Measurements from ENCODE around the gene TNNI3. TPM values are rescaled to one million over a fixed set of nuclear protein-coding genes. Genes with fewer than 3 reads are reported as not detected.

Gene TNNI3
- total RNA-seq, 4 donors from 2014 or later: not detected

- DNase-seq (ENCODE audit: extremely low spot score): no peak
- Histone ChIP-seq H3K4me3 (no peak overlapping the region), H3K4me1 (no peaks in the 10 kb centered on the region), H3K27me3 (peaks cover 0 to 66% (median 0%) of the 10 kb centered on the region in 4 donors), H3K9me3 (no peaks in the 10 kb centered on the region), H3K27ac (replicated peaks in 1 of 4) (no peak overlapping the region), H3K36me3 (no peaks in the 10 kb centered on the region)
- WGBS: 53% methylated on average over 4 of the region's 4 CpGs
- intact Hi-C loops (cut with DNase I): no loop called here
- no peak for TF ChIP-seq POLR2A (IDR thresholded peaks at IDR 0.05; ENCODE audit: low read depth)
- no peak for TF ChIP-seq POLR2AphosphoS5 (IDR thresholded peaks at IDR 0.05)
- TF ChIP-seq CTCF (IDR thresholded peaks at IDR 0.05): no peak
- no peak for TF ChIP-seq EP300 (IDR thresholded peaks at IDR 0.05)
Measured at GRCh38 chr19:55197528-55197927, 40.0 kb upstream of the TNNI3 start.

DNA sequence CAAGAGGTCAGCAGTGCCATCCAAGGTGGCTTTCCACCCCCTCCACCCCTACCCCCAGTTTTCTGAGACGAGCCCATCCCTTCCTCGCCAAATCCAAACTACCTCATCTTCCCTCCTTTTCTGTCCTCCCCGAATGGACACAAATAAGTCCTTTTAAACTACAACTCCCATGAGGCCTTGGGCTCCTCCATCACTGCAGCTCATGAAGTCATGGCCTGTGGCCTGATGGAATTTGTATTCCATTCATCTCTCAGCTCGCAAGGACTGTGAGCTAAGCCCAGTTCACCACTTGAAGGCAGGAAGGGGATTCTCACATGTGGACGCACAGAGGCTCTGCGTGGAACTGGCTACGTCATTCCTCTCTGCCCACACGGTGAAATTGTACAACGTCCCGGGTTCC is 39.3 kb upstream of the TNNI3 start:
- Histone ChIP-seq H3K36me3 (no peaks in the 10 kb centered on the region), H3K27ac (replicated peaks in 1 of 4) (no peak overlapping the region), H3K27me3 (peaks cover 0 to 72% (median 0%) of the 10 kb centered on the region in 4 donors), H3K9me3 (no peaks in the 10 kb centered on the region), H3K4me3 (no peak overlapping the region), H3K4me1 (no peaks in the 10 kb centered on the region)
- intact Hi-C loops (cut with DNase I): no loop called here
- no peak for DNase-seq (ENCODE audit: extremely low spot score)
- TF ChIP-seq CTCF (IDR thresholded peaks at IDR 0.05) (no peak), EP300 (IDR thresholded peaks at IDR 0.05) (no peak), POLR2AphosphoS5 (IDR thresholded peaks at IDR 0.05) (no peak)
- WGBS: 84% methylated on average over 10 of the region's 10 CpGs

- Histone ChIP-seq H3K4me3 (no peak overlapping the region), H3K4me1 (no peaks in the 10 kb centered on the region), H3K27ac (replicated peaks in 1 of 4) (no peak overlapping the region), H3K36me3 (no peaks in the 10 kb centered on the region), H3K9me3 (no peaks in the 10 kb centered on the region), H3K27me3 (peaks cover 0 to 56% (median 0%) of the 10 kb centered on the region in 4 donors)
- WGBS: 81% methylated on average over 12 of the region's 12 CpGs
- intact Hi-C loops (cut with DNase I): no loop called here
- TF ChIP-seq CTCF (IDR thresholded peaks at IDR 0.05): no peak
- no peak for TF ChIP-seq POLR2A (IDR thresholded peaks at IDR 0.05; ENCODE audit: low read depth)
- DNase-seq (ENCODE audit: extremely low spot score): no peak
Measured at GRCh38 chr19:55193481-55193880, 35.9 kb upstream of the TNNI3 start.

DNA sequence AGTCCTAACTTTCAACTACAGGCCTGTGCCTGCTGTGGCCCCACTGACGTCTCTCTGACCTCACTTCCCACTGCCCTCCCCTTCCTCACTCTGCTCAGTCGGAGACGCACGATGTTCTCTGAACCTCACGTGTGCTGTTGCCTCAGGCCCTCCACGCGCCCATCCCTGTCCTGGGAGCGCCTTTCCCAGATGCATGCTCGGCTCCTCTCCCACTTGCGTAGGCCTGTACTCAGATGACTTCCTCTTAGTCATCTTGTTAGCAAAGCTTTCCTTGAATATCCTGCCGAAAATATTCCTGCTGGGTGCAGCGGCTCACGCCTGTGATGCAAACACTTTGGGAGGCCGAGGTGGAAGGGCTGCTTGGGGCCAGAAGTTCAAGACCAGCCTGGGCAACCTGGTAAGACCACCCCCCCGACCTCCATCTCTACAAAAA is 31.9 kb upstream of the TNNI3 start:
- no peaks in the 10 kb centered on the region for H3K4me1 ChIP-seq
- H3K9me3 ChIP-seq: no peaks in the 10 kb centered on the region
- 63% methylated on average over 15 of the region's 15 CpGs for WGBS
- no peak overlapping the region for H3K4me3 ChIP-seq
- TF ChIP-seq CTCF (IDR thresholded peaks at IDR 0.05) (no peak), EP300 (IDR thresholded peaks at IDR 0.05) (no peak), POLR2AphosphoS5 (IDR thresholded peaks at IDR 0.05) (no peak), POLR2A (IDR thresholded peaks at IDR 0.05; ENCODE audit: low read depth) (no peak)
- H3K27ac ChIP-seq (replicated peaks in 1 of 4): peak overlapping the region in 2 of 4 donors; percentile 11 to 51
- no peaks in the 10 kb centered on the region for H3K36me3 ChIP-seq
- H3K27me3 ChIP-seq: peaks cover 0 to 63% (median 4%) of the 10 kb centered on the region in 4 donors
- intact Hi-C loops (cut with DNase I): no loop called here
- DNase-seq (ENCODE audit: extremely low spot score): no peak

DNA sequence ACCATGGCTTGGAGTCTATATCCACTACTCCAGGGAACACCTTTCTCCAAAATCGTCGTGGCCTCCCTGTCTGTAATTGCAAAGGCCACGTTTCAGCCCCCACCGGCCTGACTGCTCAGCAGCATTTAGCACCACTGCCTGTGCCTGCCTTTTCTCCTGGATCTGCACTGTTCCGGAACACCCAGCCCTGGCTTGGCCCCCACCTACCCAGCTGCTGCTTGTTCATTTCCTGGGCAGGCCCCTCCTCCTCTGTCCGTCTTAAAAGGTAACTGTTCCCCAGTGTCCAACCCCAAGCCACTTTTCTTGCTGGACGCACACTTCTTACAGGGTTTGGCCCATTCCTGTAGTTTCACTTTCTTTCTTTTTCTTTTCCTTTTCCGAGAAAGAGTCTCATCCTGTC is 31.1 kb upstream of the TNNI3 start:
- Histone ChIP-seq H3K27me3 (peaks cover 0 to 59% (median 4%) of the 10 kb centered on the region in 4 donors), H3K9me3 (no peaks in the 10 kb centered on the region), H3K36me3 (no peaks in the 10 kb centered on the region), H3K4me3 (no peak overlapping the region), H3K4me1 (no peaks in the 10 kb centered on the region), H3K27ac (replicated peaks in 1 of 4) (peak overlapping the region in 2 of 4 donors; percentile 11 to 51)
- WGBS: 59% methylated on average over 8 of the region's 8 CpGs
- no peak for DNase-seq (ENCODE audit: extremely low spot score)
- TF ChIP-seq CTCF (IDR thresholded peaks at IDR 0.05): no peak
- no peak for TF ChIP-seq POLR2AphosphoS5 (IDR thresholded peaks at IDR 0.05)
- no peak for TF ChIP-seq EP300 (IDR thresholded peaks at IDR 0.05)
- no peak for TF ChIP-seq POLR2A (IDR thresholded peaks at IDR 0.05; ENCODE audit: low read depth)
- intact Hi-C loops (cut with DNase I): no loop called here

Measured in esophagus muscularis mucosa (tissue), 4 donors.